GM19043 (cell line): ENCODE measurements around the gene TSPAN14.

ENCODE experiments used
- ATAC-seq: cut with Tn5 transposase; IDR thresholded peaks from one replicate; pipeline ENCODE4 v1.9.1; 2021; ENCODE audit warnings: low read depth; ENCODE audit not compliant: unreplicated experiment

TSPAN14 gene

DNA sequence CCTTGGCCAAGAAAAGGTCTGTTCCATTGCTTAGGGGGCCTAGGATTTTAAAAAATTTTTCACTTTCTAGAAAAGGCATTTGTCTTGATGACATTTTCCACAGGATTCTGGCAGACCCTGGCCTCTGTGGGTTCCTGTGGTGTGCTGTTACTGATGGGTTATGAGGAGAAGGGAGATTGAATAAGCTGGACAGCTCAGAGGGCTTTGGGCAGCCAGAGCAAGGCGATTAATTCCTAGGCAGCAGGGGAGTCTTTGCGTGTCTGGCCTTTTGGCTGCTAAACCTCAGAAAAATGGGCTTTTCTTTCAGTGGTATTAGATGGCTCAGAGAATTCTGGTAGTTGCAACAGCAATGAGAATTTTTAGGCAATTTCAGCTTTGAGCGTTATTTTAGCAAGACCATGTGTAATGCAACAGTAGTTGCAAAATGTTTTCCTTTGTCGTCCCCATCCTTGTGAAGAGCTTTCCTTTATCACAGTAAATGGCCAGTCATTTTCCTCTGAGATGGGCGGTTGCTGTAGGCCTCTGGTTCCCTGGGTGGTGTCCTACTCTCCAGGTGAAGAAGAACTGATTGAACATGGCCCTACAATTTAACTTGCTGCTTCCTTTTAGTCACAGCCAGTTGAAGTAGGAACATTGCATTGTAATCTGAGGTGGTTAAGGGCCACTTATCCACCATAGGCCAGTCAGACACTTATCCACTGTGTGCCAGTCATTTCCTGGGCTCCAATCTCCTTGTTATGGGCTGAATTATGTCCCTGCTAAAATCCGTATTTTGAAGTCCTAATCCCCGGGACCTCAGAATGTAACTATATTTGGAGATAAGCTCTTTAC, 126.7 kb downstream of the TSPAN14 start:
- ATAC-seq = no peak

GRCh38 chr10:80581469-80581835, 127.3 kb downstream of the TSPAN14 start:
- ATAC-seq = no peak

DNA sequence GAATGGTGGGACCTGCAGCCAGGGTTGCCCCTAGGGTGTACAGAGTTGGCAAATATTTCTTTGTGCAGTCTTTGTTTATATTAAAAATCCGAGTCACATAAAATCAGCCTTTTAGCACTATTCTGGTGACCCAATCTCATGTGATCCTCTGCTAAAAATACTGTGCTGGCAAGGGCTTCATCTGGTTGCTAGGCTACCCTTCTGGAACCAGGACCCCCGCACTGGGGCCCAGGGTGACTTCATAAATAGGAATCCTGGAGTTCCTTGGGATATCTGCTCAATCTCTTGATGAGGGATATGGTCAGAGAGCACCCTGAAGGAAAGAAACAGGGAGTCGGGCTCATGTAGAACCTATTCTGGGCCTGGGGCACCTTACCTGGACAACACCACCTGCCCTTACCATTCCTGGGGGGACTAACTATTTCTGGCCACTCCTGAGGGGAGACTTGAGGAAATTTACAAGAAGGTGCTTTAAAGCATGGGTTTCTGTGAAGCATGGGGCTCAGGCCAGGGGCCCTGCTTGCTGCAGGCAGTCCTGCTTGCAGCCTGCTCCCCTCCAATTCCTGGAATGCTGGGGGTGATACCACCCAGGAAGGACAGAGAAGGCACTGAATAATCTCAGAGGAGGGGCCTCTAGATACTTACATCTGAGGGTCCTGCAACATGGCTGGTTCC, 128.3 kb downstream of the TSPAN14 start:
- ATAC-seq = no peak
